Spleen (tissue), 7 donors: ENCODE results near the gene INPP5D.

ENCODE experiments used
- CTCF ChIP-seq, 11 experiments: fragments of 200-600 bp in 7 of 11; fragments of 450-650 bp in 4 of 11; sonication (generic) in 4 of 11; IDR thresholded peaks in 8 of 11; conservative IDR thresholded peaks in 3 of 11; 1 replicate in 7 of 11; 2 replicates in 4 of 11; pipeline versions ENCODE4 v1.4.0 to v1.8.0; 2016 to 2021; ENCODE audit warnings: antibody characterized with exemption in 11 of 11, inconsistent platforms in 4 of 11, mild to moderate bottlenecking in 1 of 11
- POLR2A ChIP-seq, 3 donors: fragments of 450-650 bp; IDR thresholded peaks; one replicate each; pipeline ENCODE4 v1.5.1; 2017; ENCODE audit warnings: antibody characterized with exemption in 3 of 3, mild to moderate bottlenecking in 1 of 3
- POLR2AphosphoS5 ChIP-seq, 3 donors: sonication (generic); formaldehyde crosslinking; IDR thresholded peaks; one replicate each; pipeline ENCODE4 v1.5.1; 2017; ENCODE audit warnings: antibody characterized with exemption in 3 of 3
- donor health status: DM: no; HTN: no; CAD: no; lungs with moderate emphysema.
- donor health status: DM: no; HTN: no; CAD: no.
- donor health status: DM: no; HTN: no; CAD: no.

- TF ChIP-seq CTCF (IDR thresholded peaks at IDR 0.05 in 8 of 11, conservative IDR thresholded peaks at IDR 0.05 in 3 of 11) (no peak), POLR2AphosphoS5 (IDR thresholded peaks at IDR 0.05) (peak in 1 of 3 donors; percentile 4), POLR2A (IDR thresholded peaks at IDR 0.05) (no peak)
These were observed 54.3 kb downstream of the INPP5D start for GRCh38 chr2:233114421-233114861.
